ENCODE data around the gene TEAD2. TPM values are rescaled to one million over a fixed set of nuclear protein-coding genes. Genes with fewer than 3 reads are reported as not detected.
"Not testable (repeated sequence)": the region's sequence is repeated elsewhere in the genome, so short reads cannot be mapped to it uniquely, and the experiment has no call there.

TEAD2 gene
- polyA plus RNA-seq, 1 donor from 2014 or later, result 1.0 TPM

DNA sequence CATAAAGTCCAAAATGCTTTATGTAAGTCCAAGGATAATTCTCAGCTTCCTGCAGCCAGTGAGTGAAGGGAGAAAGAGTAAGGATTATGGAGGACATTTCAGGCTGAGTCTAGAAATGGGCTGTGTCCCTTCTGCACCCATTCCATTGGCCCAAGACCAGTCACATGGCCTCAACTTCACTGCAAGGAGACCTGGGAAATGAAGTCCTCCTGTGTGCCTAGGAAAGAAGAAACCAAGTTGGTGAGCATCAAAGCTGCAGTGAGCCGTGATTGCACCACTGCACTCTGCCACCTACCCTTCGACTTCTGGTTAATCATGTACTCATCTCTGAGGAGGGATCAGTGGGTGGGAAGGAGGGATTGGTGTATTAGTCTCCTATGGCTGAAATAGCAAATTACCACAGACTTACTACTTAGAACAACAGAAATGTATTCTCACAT, 30.6 kb downstream of the TEAD2 start:
- TF ChIP-seq RAD21 (conservative IDR thresholded peaks at IDR 0.05) (no peak), TAF1 (IDR thresholded peaks at IDR 0.05; ENCODE audit: low read depth) (no peak), EZH2 (IDR thresholded peaks at IDR 0.05; ENCODE audit: borderline replicate concordance, insufficient read depth, low read length, poor library complexity, severe bottlenecking) (no peak), SMC3 (conservative IDR thresholded peaks at IDR 0.05; ENCODE audit: poor library complexity) (no peak), MXI1 (conservative IDR thresholded peaks at IDR 0.05; ENCODE audit: poor library complexity, severe bottlenecking) (no peak)
- Histone ChIP-seq H2AFZ (ENCODE audit: low read depth, low read length) (no peak overlapping the region), H3K9me3 (ENCODE audit: low read length) (no peaks in the 10 kb centered on the region), H3K4me2 (ENCODE audit: low read length) (no peak overlapping the region), H3K27ac (ENCODE audit: low read length) (no peak overlapping the region), H3K36me3 (ENCODE audit: insufficient read depth, low read length) (no peaks in the 10 kb centered on the region), H3K79me2 (replicated peaks; ENCODE audit: insufficient read depth, low read length) (no peaks in the 10 kb centered on the region), H3K9ac (ENCODE audit: low read length) (no peak overlapping the region), H3K9me2 (ENCODE audit: insufficient read depth, low read length) (no peaks in the 10 kb centered on the region), H3F3A (ENCODE audit: insufficient read depth, low read length, poor library complexity, severe bottlenecking) (no peaks in the 10 kb centered on the region), H4K20me1 (ENCODE audit: insufficient read depth) (no peaks in the 10 kb centered on the region), H3K27me3 (ENCODE audit: insufficient read depth, low read depth, low read length) (no peaks in the 10 kb centered on the region), H3K4me3 (ENCODE audit: low read length) (no peak overlapping the region)

DNA sequence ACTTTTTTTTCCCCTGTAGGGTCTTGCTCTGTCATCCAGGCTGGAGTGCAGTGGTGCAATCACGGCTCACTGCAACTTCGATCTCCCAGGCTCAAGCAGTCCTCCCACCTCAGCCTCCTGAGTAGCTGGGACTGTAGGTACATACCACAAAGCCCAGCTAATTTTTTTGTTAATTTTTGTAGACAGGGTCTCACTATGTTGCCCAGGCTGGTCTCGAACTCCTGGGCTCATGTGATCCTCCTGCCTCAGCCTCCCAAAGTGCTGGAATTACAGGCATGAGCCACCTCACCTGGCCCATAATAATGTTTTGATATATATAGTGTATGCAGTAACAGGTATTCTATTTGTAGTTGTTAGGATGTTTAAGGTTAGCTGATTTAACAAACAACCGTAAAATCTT, 31.0 kb downstream of the TEAD2 start:
- H3K9ac ChIP-seq (ENCODE audit: low read length); H3K4me3 ChIP-seq (ENCODE audit: low read length); H3K27ac ChIP-seq (ENCODE audit: low read length); H3K9me2 ChIP-seq (ENCODE audit: insufficient read depth, low read length); H3K27me3 ChIP-seq (ENCODE audit: insufficient read depth, low read depth, low read length); H4K20me1 ChIP-seq (ENCODE audit: insufficient read depth); H3K36me3 ChIP-seq (ENCODE audit: insufficient read depth, low read length); H3K4me2 ChIP-seq (ENCODE audit: low read length); H3K9me3 ChIP-seq (ENCODE audit: low read length); H2AFZ ChIP-seq (ENCODE audit: low read depth, low read length); H3K79me2 ChIP-seq (replicated peaks; ENCODE audit: insufficient read depth, low read length); H3F3A ChIP-seq (ENCODE audit: insufficient read depth, low read length, poor library complexity, severe bottlenecking): not testable (repeated sequence)

GRCh38 chr19:49328741-49329140, 33.5 kb downstream of the TEAD2 start:
- no peaks in the 10 kb centered on the region for H3K9me2 ChIP-seq (ENCODE audit: insufficient read depth, low read length)
- H3K27ac ChIP-seq (ENCODE audit: low read length), result no peak overlapping the region
- H3K36me3 ChIP-seq (ENCODE audit: insufficient read depth, low read length), result no peaks in the 10 kb centered on the region
- H3K4me2 ChIP-seq (ENCODE audit: low read length), result no peak overlapping the region
- H3K4me3 ChIP-seq (ENCODE audit: low read length), result no peak overlapping the region
- TF ChIP-seq SMC3 (conservative IDR thresholded peaks at IDR 0.05; ENCODE audit: poor library complexity) (no peak), CTCF (IDR thresholded peaks at IDR 0.05; ENCODE audit: poor library complexity, severe bottlenecking) (no peak), POLR2AphosphoS5 (IDR thresholded peaks at IDR 0.05) (no peak)
- no peaks in the 10 kb centered on the region for H4K20me1 ChIP-seq (ENCODE audit: insufficient read depth)
- no peak overlapping the region for H2AFZ ChIP-seq (ENCODE audit: low read depth, low read length)
- no peaks in the 10 kb centered on the region for H3K79me2 ChIP-seq (replicated peaks; ENCODE audit: insufficient read depth, low read length)
- H3K9ac ChIP-seq (ENCODE audit: low read length), result no peak overlapping the region
- no peaks in the 10 kb centered on the region for H3K27me3 ChIP-seq (ENCODE audit: insufficient read depth, low read depth, low read length)
- no peaks in the 10 kb centered on the region for H3K9me3 ChIP-seq (ENCODE audit: low read length)
- H3F3A ChIP-seq (ENCODE audit: insufficient read depth, low read length, poor library complexity, severe bottlenecking), result no peaks in the 10 kb centered on the region

GRCh38 chr19:49327878-49328544, 34.2 kb downstream of the TEAD2 start:
- TF ChIP-seq POLR2AphosphoS5 (IDR thresholded peaks at IDR 0.05), result no peak
- no peak for TF ChIP-seq EP300 (conservative IDR thresholded peaks at IDR 0.05; ENCODE audit: poor library complexity, severe bottlenecking)
- no peak for TF ChIP-seq SMC3 (conservative IDR thresholded peaks at IDR 0.05; ENCODE audit: poor library complexity)
- TF ChIP-seq MXI1 (conservative IDR thresholded peaks at IDR 0.05; ENCODE audit: poor library complexity, severe bottlenecking), result no peak
- no peak for TF ChIP-seq EZH2 (IDR thresholded peaks at IDR 0.05; ENCODE audit: borderline replicate concordance, insufficient read depth, low read length, poor library complexity, severe bottlenecking)
- TF ChIP-seq, protein P1, sequence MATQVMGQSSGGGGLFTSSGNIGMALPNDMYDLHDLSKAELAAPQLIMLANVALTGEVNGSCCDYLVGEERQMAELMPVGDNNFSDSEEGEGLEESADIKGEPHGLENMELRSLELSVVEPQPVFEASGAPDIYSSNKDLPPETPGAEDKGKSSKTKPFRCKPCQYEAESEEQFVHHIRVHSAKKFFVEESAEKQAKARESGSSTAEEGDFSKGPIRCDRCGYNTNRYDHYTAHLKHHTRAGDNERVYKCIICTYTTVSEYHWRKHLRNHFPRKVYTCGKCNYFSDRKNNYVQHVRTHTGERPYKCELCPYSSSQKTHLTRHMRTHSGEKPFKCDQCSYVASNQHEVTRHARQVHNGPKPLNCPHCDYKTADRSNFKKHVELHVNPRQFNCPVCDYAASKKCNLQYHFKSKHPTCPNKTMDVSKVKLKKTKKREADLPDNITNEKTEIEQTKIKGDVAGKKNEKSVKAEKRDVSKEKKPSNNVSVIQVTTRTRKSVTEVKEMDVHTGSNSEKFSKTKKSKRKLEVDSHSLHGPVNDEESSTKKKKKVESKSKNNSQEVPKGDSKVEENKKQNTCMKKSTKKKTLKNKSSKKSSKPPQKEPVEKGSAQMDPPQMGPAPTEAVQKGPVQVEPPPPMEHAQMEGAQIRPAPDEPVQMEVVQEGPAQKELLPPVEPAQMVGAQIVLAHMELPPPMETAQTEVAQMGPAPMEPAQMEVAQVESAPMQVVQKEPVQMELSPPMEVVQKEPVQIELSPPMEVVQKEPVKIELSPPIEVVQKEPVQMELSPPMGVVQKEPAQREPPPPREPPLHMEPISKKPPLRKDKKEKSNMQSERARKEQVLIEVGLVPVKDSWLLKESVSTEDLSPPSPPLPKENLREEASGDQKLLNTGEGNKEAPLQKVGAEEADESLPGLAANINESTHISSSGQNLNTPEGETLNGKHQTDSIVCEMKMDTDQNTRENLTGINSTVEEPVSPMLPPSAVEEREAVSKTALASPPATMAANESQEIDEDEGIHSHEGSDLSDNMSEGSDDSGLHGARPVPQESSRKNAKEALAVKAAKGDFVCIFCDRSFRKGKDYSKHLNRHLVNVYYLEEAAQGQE (IDR thresholded peaks at IDR 0.05; ENCODE audit: borderline replicate concordance), result no peak
- no peak for TF ChIP-seq RAD21 (conservative IDR thresholded peaks at IDR 0.05)
- no peak for TF ChIP-seq TAF1 (IDR thresholded peaks at IDR 0.05; ENCODE audit: low read depth)
- TF ChIP-seq CTCF (IDR thresholded peaks at IDR 0.05; ENCODE audit: poor library complexity, severe bottlenecking), result no peak
- Histone ChIP-seq H3K4me3 (ENCODE audit: low read length) (no peak overlapping the region), H3K9me3 (ENCODE audit: low read length) (no peaks in the 10 kb centered on the region), H3K4me2 (ENCODE audit: low read length) (no peak overlapping the region), H3K36me3 (ENCODE audit: insufficient read depth, low read length) (no peaks in the 10 kb centered on the region), H4K20me1 (ENCODE audit: insufficient read depth) (no peaks in the 10 kb centered on the region), H3F3A (ENCODE audit: insufficient read depth, low read length, poor library complexity, severe bottlenecking) (no peaks in the 10 kb centered on the region), H3K27me3 (ENCODE audit: insufficient read depth, low read depth, low read length) (no peaks in the 10 kb centered on the region), H3K9me2 (ENCODE audit: insufficient read depth, low read length) (no peaks in the 10 kb centered on the region), H2AFZ (ENCODE audit: low read depth, low read length) (no peak overlapping the region), H3K79me2 (replicated peaks; ENCODE audit: insufficient read depth, low read length) (no peaks in the 10 kb centered on the region), H3K27ac (ENCODE audit: low read length) (no peak overlapping the region), H3K9ac (ENCODE audit: low read length) (no peak overlapping the region)

Data from neural cell (in vitro differentiated cells).